ENCODE measurements around the gene EEPD1. TPM values are rescaled to one million over a fixed set of nuclear protein-coding genes. Genes with fewer than 3 reads are reported as not detected.

Gene EEPD1
- total and polyA plus RNA-seq, 7 experiments from 2014 or later: 2.2 to 15.8 (median 11.3) TPM

GRCh38 chr7:36198854-36199266, 45.8 kb downstream of the EEPD1 start:
- H3K27ac ChIP-seq (ENCODE audit: low read depth, low read length): no peak overlapping the region
- H3K27me3 ChIP-seq (ENCODE audit: control insufficient read depth in 2 of 2, insufficient read depth in 2 of 2, low read length in 2 of 2): no peaks in the 10 kb centered on the region
- Mint-ChIP-seq H3K27ac (peak overlapping the region in 1 of 9 donors; percentile 36), H3K4me1 (peaks cover 6 to 27% (median 18%) of the 10 kb centered on the region in 7 donors), H3K4me3 (no peak overlapping the region), H3K27me3 (no peaks in the 10 kb centered on the region), H3K36me3 (peaks cover 0 to 5% (median 0%) of the 10 kb centered on the region in 5 donors), H3K9me3 (peaks cover 0 to 4% (median 0%) of the 10 kb centered on the region in 11 donors)
- CTCF ChIA-PET: interaction anchor here (0.7 kb wide), 1 partner anchor 212 kb away, joined by 3 read pairs; no protein-coding TSS in a partner anchor
- ATAC-seq (peak; percentile 24), DNase-seq (no peak)
- H3K4me3 ChIP-seq (ENCODE audit: low read length): no peak overlapping the region
- intact Hi-C loops (cut with micrococcal nuclease): no loop called here
- POLR2A ChIA-PET: interaction anchor here (0.7 kb wide), 1 partner anchor 41 kb away, joined by 3 read pairs; no protein-coding TSS in a partner anchor
- no peaks in the 10 kb centered on the region for H3K36me3 ChIP-seq (ENCODE audit: control insufficient read depth in 2 of 3, insufficient read depth in 3 of 3, low read length in 3 of 3)
- peaks cover 0 to 10% of the 10 kb centered on the region in 2 donors for H3K4me1 ChIP-seq (ENCODE audit: control insufficient read depth in 2 of 2, insufficient read depth in 2 of 2, low read length in 2 of 2)
- H3K9me3 ChIP-seq (ENCODE audit: control insufficient read depth in 2 of 3, low read length in 3 of 3): no peaks in the 10 kb centered on the region

DNA sequence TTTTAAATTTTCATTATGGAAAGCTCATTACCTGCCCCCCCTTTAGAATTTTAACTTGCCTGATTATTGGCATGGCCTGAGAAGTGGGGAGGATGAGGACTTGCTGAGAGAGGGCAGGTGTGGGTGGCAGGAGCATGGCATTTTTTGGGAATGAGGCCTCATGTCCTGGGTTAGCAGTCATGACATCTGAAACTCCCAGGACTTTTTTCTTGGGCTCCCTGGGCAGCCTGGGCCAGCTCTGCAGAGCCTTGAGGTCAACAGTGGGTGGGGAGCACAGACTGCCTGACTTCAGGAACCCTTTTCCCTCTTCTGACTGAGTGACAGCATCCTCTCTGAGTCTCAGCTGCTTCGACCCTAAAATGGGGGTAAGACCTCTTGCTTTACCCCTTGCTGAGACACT, 46.3 kb downstream of the EEPD1 start:
- ATAC-seq: no peak
- peaks cover 6 to 27% (median 20%) of the 10 kb centered on the region in 7 donors for H3K4me1 Mint-ChIP-seq
- POLR2A ChIA-PET: interaction anchor here (0.7 kb wide), 1 partner anchor 42 kb away, joined by 3 read pairs; no protein-coding TSS in a partner anchor
- Histone ChIP-seq H3K27me3 (ENCODE audit: control insufficient read depth in 2 of 2, insufficient read depth in 2 of 2, low read length in 2 of 2) (no peaks in the 10 kb centered on the region), H3K4me1 (ENCODE audit: control insufficient read depth in 2 of 2, insufficient read depth in 2 of 2, low read length in 2 of 2) (peaks cover 0 to 10% of the 10 kb centered on the region in 2 donors), H3K9me3 (ENCODE audit: control insufficient read depth in 2 of 3, low read length in 3 of 3) (no peaks in the 10 kb centered on the region), H3K36me3 (ENCODE audit: control insufficient read depth in 2 of 3, insufficient read depth in 3 of 3, low read length in 3 of 3) (no peaks in the 10 kb centered on the region), H3K27ac (ENCODE audit: low read depth, low read length) (no peak overlapping the region), H3K4me3 (ENCODE audit: low read length) (no peak overlapping the region)
- intact Hi-C loops (cut with micrococcal nuclease): no loop called here
- H3K27me3 Mint-ChIP-seq: no peaks in the 10 kb centered on the region
- peaks cover 0 to 5% (median 0%) of the 10 kb centered on the region in 5 donors for H3K36me3 Mint-ChIP-seq
- DNase-seq: no peak
- H3K9me3 Mint-ChIP-seq: peaks cover 0 to 4% (median 0%) of the 10 kb centered on the region in 11 donors
- no peak overlapping the region for H3K4me3 Mint-ChIP-seq
- no peak overlapping the region for H3K27ac Mint-ChIP-seq
- CTCF ChIA-PET: no interaction called here

GRCh38 chr7:36201122-36201723, 48.2 kb downstream of the EEPD1 start:
- no peak for DNase-seq
- no peaks in the 10 kb centered on the region for H3K36me3 Mint-ChIP-seq
- Histone ChIP-seq H3K36me3 (ENCODE audit: control insufficient read depth in 2 of 3, insufficient read depth in 3 of 3, low read length in 3 of 3) (no peaks in the 10 kb centered on the region), H3K27ac (ENCODE audit: low read depth, low read length) (no peak overlapping the region), H3K4me3 (ENCODE audit: low read length) (no peak overlapping the region), H3K9me3 (ENCODE audit: control insufficient read depth in 2 of 3, low read length in 3 of 3) (no peaks in the 10 kb centered on the region), H3K4me1 (ENCODE audit: control insufficient read depth in 2 of 2, insufficient read depth in 2 of 2, low read length in 2 of 2) (peaks cover 0 to 10% of the 10 kb centered on the region in 2 donors), H3K27me3 (ENCODE audit: control insufficient read depth in 2 of 2, insufficient read depth in 2 of 2, low read length in 2 of 2) (no peaks in the 10 kb centered on the region)
- H3K27me3 Mint-ChIP-seq: no peaks in the 10 kb centered on the region
- intact Hi-C loops (cut with micrococcal nuclease): no loop called here
- ChIA-PET CTCF (no interaction called here), POLR2A (no interaction called here)
- ATAC-seq: no peak
- peaks cover 0 to 1% (median 0%) of the 10 kb centered on the region in 11 donors for H3K9me3 Mint-ChIP-seq
- no peak overlapping the region for H3K27ac Mint-ChIP-seq
- peaks cover 6 to 27% (median 20%) of the 10 kb centered on the region in 7 donors for H3K4me1 Mint-ChIP-seq
- no peak overlapping the region for H3K4me3 Mint-ChIP-seq

DNA sequence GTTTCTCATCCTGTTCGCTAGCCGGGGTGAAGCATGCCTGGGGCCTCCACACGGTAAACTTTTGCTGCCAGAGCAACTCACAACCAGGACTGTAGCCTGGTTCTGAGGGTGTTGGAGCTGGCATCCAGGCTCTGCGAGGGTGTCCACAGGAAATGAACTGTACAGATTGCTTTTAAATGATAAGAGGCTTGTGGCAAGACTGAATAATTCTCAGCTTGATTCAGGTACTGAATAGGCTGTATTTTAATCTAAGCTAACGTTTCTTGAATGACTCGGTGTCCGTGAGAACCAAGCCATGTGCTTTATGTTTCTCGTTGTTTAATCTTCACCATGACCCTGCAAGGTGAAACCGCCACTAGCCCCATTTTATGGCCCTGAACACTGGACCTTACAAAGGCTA, 49.3 kb downstream of the EEPD1 start:
- Histone ChIP-seq H3K27ac (ENCODE audit: low read depth, low read length) (no peak overlapping the region), H3K4me3 (ENCODE audit: low read length) (no peak overlapping the region), H3K4me1 (ENCODE audit: control insufficient read depth in 2 of 2, insufficient read depth in 2 of 2, low read length in 2 of 2) (peaks cover 0 to 10% of the 10 kb centered on the region in 2 donors), H3K27me3 (ENCODE audit: control insufficient read depth in 2 of 2, insufficient read depth in 2 of 2, low read length in 2 of 2) (no peaks in the 10 kb centered on the region), H3K9me3 (ENCODE audit: control insufficient read depth in 2 of 3, low read length in 3 of 3) (no peaks in the 10 kb centered on the region), H3K36me3 (ENCODE audit: control insufficient read depth in 2 of 3, insufficient read depth in 3 of 3, low read length in 3 of 3) (no peaks in the 10 kb centered on the region)
- Mint-ChIP-seq H3K36me3 (no peaks in the 10 kb centered on the region), H3K27ac (peak overlapping the region in 1 of 9 donors; percentile 83), H3K4me1 (peaks cover 12 to 33% (median 23%) of the 10 kb centered on the region in 7 donors), H3K9me3 (peaks cover 0 to 3% (median 0%) of the 10 kb centered on the region in 11 donors), H3K4me3 (peak overlapping the region in 1 of 10 donors; percentile 14), H3K27me3 (no peaks in the 10 kb centered on the region)
- ChIA-PET POLR2A (no interaction called here), CTCF (no interaction called here)
- intact Hi-C loops (cut with micrococcal nuclease): no loop called here
- peak; percentile 27 for ATAC-seq
- DNase-seq: peak in 1 of 9 donors; percentile 9

DNA sequence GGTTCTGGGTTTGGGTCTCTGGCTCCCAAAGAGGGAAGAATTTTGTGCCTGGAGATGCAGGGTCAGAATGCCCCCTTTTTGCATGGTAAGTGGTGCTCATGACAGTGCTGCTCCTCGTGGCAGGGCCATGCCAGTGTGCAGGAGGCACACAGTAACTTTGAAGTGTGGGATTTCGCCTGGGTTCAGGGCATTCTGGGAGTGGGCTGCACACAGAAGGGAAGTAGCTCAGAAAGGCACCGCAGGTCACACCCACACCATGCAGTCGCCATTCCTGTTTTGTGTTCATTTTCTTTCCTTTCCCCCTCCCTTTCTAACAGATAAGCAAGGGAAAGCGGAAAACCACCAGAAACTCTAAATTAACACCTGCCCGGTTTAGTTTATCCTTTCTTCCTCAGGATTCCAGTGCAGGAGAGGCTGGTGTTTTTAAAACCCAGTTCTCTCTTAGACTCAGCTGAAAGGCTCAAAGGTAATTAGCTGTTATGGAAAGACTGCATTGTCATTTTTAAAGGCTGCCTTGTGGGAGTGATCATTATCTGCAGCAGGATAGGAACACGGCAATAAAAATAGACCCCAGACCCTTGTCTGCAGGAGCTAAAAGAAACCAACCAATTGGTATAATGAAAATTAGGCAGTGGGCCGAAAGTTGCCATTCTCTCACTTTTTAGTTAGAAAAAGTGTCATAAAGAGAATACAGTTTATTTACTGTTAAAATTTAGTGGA, 50.2 kb downstream of the EEPD1 start:
- no peaks in the 10 kb centered on the region for H3K36me3 Mint-ChIP-seq
- H3K27ac ChIP-seq (ENCODE audit: low read depth, low read length): no peak overlapping the region
- H3K27ac Mint-ChIP-seq: peak overlapping the region in 3 of 9 donors; percentile 33 to 83 (median 65)
- no peak overlapping the region for H3K4me3 ChIP-seq (ENCODE audit: low read length)
- peaks cover 1 to 13% of the 10 kb centered on the region in 2 donors for H3K4me1 ChIP-seq (ENCODE audit: control insufficient read depth in 2 of 2, insufficient read depth in 2 of 2, low read length in 2 of 2)
- H3K9me3 ChIP-seq (ENCODE audit: control insufficient read depth in 2 of 3, low read length in 3 of 3): no peaks in the 10 kb centered on the region
- CTCF ChIA-PET: no interaction called here
- peaks cover 17 to 41% (median 31%) of the 10 kb centered on the region in 7 donors for H3K4me1 Mint-ChIP-seq
- no peaks in the 10 kb centered on the region for H3K27me3 ChIP-seq (ENCODE audit: control insufficient read depth in 2 of 2, insufficient read depth in 2 of 2, low read length in 2 of 2)
- H3K9me3 Mint-ChIP-seq: peaks cover 0 to 3% (median 0%) of the 10 kb centered on the region in 11 donors
- H3K4me3 Mint-ChIP-seq: peak overlapping the region in 4 of 10 donors; percentile 3 to 63 (median 25)
- H3K27me3 Mint-ChIP-seq: no peaks in the 10 kb centered on the region
- no peak for ATAC-seq
- DNase-seq: no peak
- intact Hi-C loops (cut with micrococcal nuclease): no loop called here
- POLR2A ChIA-PET: no interaction called here
- H3K36me3 ChIP-seq (ENCODE audit: control insufficient read depth in 2 of 3, insufficient read depth in 3 of 3, low read length in 3 of 3): no peaks in the 10 kb centered on the region

DNA sequence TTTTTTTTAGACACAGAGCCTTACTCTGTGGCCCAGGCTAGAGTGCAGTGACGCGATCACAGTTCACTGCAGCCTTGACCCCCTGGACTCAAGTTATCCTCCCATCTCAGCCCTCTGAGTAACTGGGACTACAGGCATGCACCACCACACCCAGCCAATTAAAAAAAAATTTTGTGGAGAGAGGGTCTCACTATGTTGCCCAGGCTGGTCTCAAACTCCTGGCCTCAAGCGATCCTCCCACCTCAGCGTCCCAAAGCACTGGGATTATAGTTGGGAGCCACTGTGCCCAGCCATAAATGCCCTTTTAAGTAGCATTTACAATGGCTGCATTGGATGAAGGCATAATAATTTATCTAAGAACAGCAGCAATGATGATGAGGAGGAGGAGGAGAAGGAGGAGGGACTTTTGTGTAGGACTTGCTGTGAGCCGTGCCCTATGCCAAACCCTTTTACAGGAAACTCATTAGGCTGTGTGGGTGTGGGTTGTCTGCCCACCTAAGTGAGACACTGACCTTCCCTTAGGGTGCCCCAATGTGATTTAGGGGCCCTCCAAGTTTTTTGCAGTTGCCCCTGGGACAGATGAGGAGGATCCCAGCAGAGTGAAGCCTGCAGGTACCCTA, 51.1 kb downstream of the EEPD1 start:
- DNase-seq (no peak), ATAC-seq (no peak)
- Histone ChIP-seq H3K4me1 (ENCODE audit: control insufficient read depth in 2 of 2, insufficient read depth in 2 of 2, low read length in 2 of 2) (peaks cover 10 to 23% of the 10 kb centered on the region in 2 donors), H3K4me3 (ENCODE audit: low read length) (no peak overlapping the region), H3K27me3 (ENCODE audit: control insufficient read depth in 2 of 2, insufficient read depth in 2 of 2, low read length in 2 of 2) (no peaks in the 10 kb centered on the region), H3K36me3 (ENCODE audit: control insufficient read depth in 2 of 3, insufficient read depth in 3 of 3, low read length in 3 of 3) (no peaks in the 10 kb centered on the region), H3K9me3 (ENCODE audit: control insufficient read depth in 2 of 3, low read length in 3 of 3) (no peaks in the 10 kb centered on the region), H3K27ac (ENCODE audit: low read depth, low read length) (no peak overlapping the region)
- peaks cover 19 to 50% (median 36%) of the 10 kb centered on the region in 7 donors for H3K4me1 Mint-ChIP-seq
- intact Hi-C loops (cut with micrococcal nuclease): no loop called here
- no peaks in the 10 kb centered on the region for H3K36me3 Mint-ChIP-seq
- H3K9me3 Mint-ChIP-seq: peaks cover 0 to 2% (median 0%) of the 10 kb centered on the region in 11 donors
- POLR2A ChIA-PET: no interaction called here
- CTCF ChIA-PET: no interaction called here
- H3K27me3 Mint-ChIP-seq: no peaks in the 10 kb centered on the region
- H3K4me3 Mint-ChIP-seq: no peak overlapping the region
- peak overlapping the region in 1 of 9 donors; percentile 65 for H3K27ac Mint-ChIP-seq
